HG03460 (cell line): ENCODE data around the gene BAIAP3.

Experiments used
- ATAC-seq: cut with Tn5 transposase; IDR thresholded peaks from one replicate; pipeline ENCODE4 v1.9.1; 2021; ENCODE audit not compliant: unreplicated experiment

The BAIAP3 gene

GRCh38 chr16:1332618-1333148, 762 bp upstream of the BAIAP3 start:
- ATAC-seq = no peak

- no peak for ATAC-seq
Measured at GRCh38 chr16:1333854-1334700, 632 bp downstream of the BAIAP3 start.

GRCh38 chr16:1334739-1335138, 1.3 kb downstream of the BAIAP3 start:
- ATAC-seq = no peak

GRCh38 chr16:1335211-1335971, 1.9 kb downstream of the BAIAP3 start:
- no peak for ATAC-seq

GRCh38 chr16:1335996-1336395, 2.6 kb downstream of the BAIAP3 start:
- no peak for ATAC-seq

GRCh38 chr16:1336619-1337018, 3.2 kb downstream of the BAIAP3 start:
- ATAC-seq = no peak

- ATAC-seq = no peak
Measured at GRCh38 chr16:1337486-1337885, 4.0 kb downstream of the BAIAP3 start.

- no peak for ATAC-seq
Measured at GRCh38 chr16:1338119-1338730, 4.8 kb downstream of the BAIAP3 start.

GRCh38 chr16:1338855-1339675, 5.6 kb downstream of the BAIAP3 start:
- no peak for ATAC-seq

GRCh38 chr16:1340730-1341494, 7.5 kb downstream of the BAIAP3 start:
- no peak for ATAC-seq

GRCh38 chr16:1341495-1342420, 8.3 kb downstream of the BAIAP3 start:
- ATAC-seq = no peak

GRCh38 chr16:1342526-1343427, 9.3 kb downstream of the BAIAP3 start:
- ATAC-seq = peak; percentile 83

GRCh38 chr16:1343428-1344242, 10.2 kb downstream of the BAIAP3 start:
- ATAC-seq = no peak

GRCh38 chr16:1344499-1344898, 11.1 kb downstream of the BAIAP3 start:
- no peak for ATAC-seq

- ATAC-seq = no peak
Measured at GRCh38 chr16:1345087-1345486, 11.6 kb downstream of the BAIAP3 start.

- no peak for ATAC-seq
Measured at GRCh38 chr16:1345651-1346421, 12.4 kb downstream of the BAIAP3 start.
